Activated naive CD4-positive, alpha-beta T cell treated with anti-CD3 and anti-CD28 coated beads, Interleukin-2, amount 10 ng/mL, durations not matched to agents 7 days and 5 days (primary cell): ENCODE results near the gene WDR70.
"Not testable (repeated sequence)": the region's sequence is repeated elsewhere in the genome, so short reads cannot be mapped to it uniquely, and the experiment has no call there.

Experiments
- CTCF ChIA-PET: fragments of 350-600 bp; sonication (Branson Sonifier 250); formaldehyde crosslinking; loops from one replicate; lab custom pipeline; 2021; ENCODE audit warnings: antibody characterized with exemption; lab: Charles Lee
- DNase-seq: peaks from one replicate; pipeline ENCODE4 v3.0.0-alpha.2; 2020
- H3K27ac Mint-ChIP-seq: one replicate; pipeline ENCODE4 v1.8.0; 2021; ENCODE audit warnings: mild to moderate bottlenecking, moderate library complexity, mixed read lengths
- H3K27me3 Mint-ChIP-seq: one replicate; pipeline ENCODE4 v1.8.0; 2021; ENCODE audit warnings: mild to moderate bottlenecking, mixed read lengths
- H3K36me3 Mint-ChIP-seq: one replicate; pipeline ENCODE4 v1.8.0; 2021; ENCODE audit warnings: mixed read lengths
- H3K4me1 Mint-ChIP-seq: one replicate; pipeline ENCODE4 v1.8.0; 2021; ENCODE audit warnings: mixed read lengths
- H3K4me3 Mint-ChIP-seq: one replicate; pipeline ENCODE4 v1.8.0; 2021; ENCODE audit warnings: mild to moderate bottlenecking, moderate library complexity, mixed read lengths
- H3K9me3 Mint-ChIP-seq: one replicate; pipeline ENCODE4 v1.8.0; 2021; ENCODE audit warnings: mixed read lengths

WDR70 gene

DNA sequence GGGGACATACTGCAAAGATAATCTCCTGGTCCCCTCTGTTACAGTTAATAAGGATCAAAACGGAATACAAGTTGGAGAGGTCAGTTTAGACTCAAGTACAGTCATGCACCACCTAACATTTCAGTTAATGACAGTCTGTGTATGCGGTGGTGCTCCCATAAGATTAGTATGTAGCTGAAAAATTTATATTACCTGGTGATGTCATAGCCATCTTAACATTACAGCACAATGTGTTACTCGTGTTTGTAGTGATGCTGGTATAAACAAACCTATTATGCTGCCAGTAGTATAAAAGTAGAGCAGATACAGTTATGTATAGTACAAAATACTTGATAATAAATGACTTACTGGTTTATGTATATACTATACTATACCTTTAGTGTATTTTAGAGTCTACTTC is 252.8 kb downstream of the WDR70 start:
- CTCF ChIA-PET = no interaction called here
- Mint-ChIP-seq H3K4me1 (no peaks in the 10 kb centered on the region), H3K36me3 (peaks cover 18% of the 10 kb centered on the region), H3K4me3 (no peak overlapping the region), H3K9me3 (peaks cover 24% of the 10 kb centered on the region), H3K27ac (no peak overlapping the region), H3K27me3 (no peaks in the 10 kb centered on the region)
- DNase-seq = no peak

DNA sequence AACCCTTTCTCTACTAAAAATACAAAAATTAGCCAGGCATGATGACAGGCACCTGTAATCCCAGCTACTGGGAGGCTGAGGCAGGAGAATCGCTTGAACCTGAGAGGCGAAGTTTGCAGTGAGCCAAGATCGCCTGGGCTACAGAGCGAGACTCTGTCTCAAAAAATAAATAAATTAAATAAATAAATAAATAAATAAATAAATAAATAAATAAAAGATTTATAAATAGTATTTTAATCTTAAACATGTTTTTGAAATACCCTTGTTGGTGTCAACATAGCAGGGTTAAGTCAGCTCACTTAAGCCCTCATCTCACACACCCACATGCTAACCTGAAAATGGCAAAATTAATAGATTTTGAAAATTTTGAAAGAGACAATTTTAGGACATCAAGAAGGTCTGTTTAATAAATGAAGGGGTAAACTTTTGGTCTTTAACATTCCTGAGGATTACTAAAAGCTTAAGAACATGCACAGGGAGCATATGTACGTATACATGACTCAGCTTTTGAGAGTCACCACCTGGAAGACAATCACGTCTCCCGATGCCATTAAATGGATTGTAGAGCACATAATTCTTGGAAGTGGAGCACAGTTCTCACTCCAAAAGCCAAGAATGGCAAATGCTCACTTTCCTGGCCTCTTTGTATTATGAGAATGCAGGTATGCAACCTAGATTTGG is 258.2 kb downstream of the WDR70 start:
- H3K27ac Mint-ChIP-seq = no peak overlapping the region
- H3K27me3 Mint-ChIP-seq = no peaks in the 10 kb centered on the region
- CTCF ChIA-PET = no interaction called here

DNA sequence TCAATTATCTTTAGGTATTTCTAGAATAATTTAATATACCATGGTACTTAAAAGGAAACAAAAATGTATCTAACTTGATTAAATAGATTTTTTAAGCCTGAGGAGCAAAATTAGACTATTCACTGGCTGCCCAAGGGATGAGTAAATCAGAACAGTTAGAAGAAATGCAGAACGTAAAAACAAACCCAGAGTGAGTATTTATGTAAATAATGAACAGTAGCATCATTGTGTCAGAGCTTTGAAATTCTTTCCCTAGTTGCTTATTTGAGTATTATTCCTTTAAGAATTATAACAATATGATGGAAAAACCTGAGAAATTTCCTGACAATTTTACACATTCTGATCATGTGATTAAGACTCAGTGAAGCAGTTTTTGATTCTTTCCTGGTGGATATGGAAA is 259.8 kb downstream of the WDR70 start:
- Mint-ChIP-seq H3K4me1 (no peaks in the 10 kb centered on the region), H3K4me3 (no peak overlapping the region), H3K9me3 (no peaks in the 10 kb centered on the region), H3K27ac (no peak overlapping the region), H3K27me3 (no peaks in the 10 kb centered on the region), H3K36me3 (no peaks in the 10 kb centered on the region)
- CTCF ChIA-PET = no interaction called here
- DNase-seq = no peak

More for the DNA sequence above, 258.2 kb downstream of the WDR70 start:
- Mint-ChIP-seq H3K4me3 (no peak overlapping the region), H3K9me3 (no peaks in the 10 kb centered on the region), H3K36me3 (no peaks in the 10 kb centered on the region), H3K4me1 (no peaks in the 10 kb centered on the region)
- no peak for DNase-seq

DNA sequence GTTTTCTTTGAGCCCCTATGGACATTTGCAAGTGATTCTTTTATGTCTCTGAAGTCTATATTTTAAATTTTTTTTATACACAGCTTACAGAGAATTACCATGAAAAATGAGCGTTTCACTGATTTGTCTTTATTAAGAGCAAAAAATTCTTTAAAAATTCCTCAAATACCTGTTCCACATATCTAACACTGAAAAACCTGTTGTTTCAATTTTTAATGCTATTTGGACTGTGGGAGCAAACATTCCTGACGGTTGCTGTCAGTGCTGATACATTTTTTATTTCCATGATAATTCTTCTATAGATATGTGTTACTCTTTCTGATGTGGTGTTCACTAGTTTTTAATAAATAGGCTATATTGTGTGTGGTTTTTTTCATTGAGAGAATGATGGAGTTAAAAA is 261.0 kb downstream of the WDR70 start:
- Mint-ChIP-seq H3K36me3 (no peaks in the 10 kb centered on the region), H3K9me3 (peaks cover 7% of the 10 kb centered on the region), H3K4me3 (no peak overlapping the region), H3K4me1 (no peaks in the 10 kb centered on the region), H3K27ac (no peak overlapping the region), H3K27me3 (no peaks in the 10 kb centered on the region)
- no peak for DNase-seq
- CTCF ChIA-PET = no interaction called here

DNA sequence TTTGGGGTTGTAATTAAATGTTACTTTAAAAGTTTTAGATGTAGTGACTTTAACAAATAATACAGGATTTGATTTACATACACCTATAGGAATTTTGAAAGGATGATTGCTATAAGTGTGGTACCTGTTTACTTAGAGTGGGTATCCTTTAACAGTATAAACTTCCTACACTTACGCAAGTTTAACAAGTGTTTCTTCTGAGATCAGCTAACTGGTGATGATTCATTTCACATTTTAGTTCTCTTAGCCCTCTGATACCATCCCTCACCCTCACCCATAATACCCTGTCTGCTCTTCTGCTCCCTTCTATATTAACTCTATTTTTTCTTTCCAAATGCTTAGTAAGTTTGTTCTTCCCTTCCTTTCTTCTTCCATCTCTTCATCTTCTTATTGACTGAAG is 262.8 kb downstream of the WDR70 start:
- no peaks in the 10 kb centered on the region for H3K27me3 Mint-ChIP-seq
- H3K4me3 Mint-ChIP-seq = no peak overlapping the region
- H3K9me3 Mint-ChIP-seq = peaks cover 10% of the 10 kb centered on the region
- no peak for DNase-seq
- CTCF ChIA-PET = no interaction called here
- H3K4me1 Mint-ChIP-seq = no peaks in the 10 kb centered on the region
- H3K36me3 Mint-ChIP-seq = no peaks in the 10 kb centered on the region
- H3K27ac Mint-ChIP-seq = no peak overlapping the region

DNA sequence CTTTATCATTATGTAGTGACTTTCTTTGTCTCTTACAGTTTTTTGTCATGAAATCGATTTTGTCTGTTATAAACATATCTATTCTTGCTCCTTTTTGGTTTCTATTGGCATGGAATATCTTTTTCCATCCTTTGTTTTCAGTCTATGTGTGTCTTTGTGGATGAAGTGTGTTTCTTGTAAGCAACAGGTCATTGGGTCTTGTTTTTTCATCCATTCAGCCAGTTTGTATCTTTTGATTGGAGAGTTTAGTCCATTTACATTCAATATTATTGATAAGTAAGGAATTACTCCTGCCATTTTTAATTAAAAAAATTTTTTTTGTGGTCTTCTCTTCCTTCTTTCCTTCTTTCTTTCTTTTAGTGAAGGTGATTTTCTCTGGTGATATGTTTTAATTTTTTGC is 266.6 kb downstream of the WDR70 start:
- no peak overlapping the region for H3K4me3 Mint-ChIP-seq
- H3K36me3 Mint-ChIP-seq = peaks cover 4% of the 10 kb centered on the region
- H3K4me1 Mint-ChIP-seq = no peaks in the 10 kb centered on the region
- H3K27ac Mint-ChIP-seq = no peak overlapping the region
- CTCF ChIA-PET = no interaction called here
- no peaks in the 10 kb centered on the region for H3K27me3 Mint-ChIP-seq
- no peak for DNase-seq
- peaks cover 22% of the 10 kb centered on the region for H3K9me3 Mint-ChIP-seq

DNA sequence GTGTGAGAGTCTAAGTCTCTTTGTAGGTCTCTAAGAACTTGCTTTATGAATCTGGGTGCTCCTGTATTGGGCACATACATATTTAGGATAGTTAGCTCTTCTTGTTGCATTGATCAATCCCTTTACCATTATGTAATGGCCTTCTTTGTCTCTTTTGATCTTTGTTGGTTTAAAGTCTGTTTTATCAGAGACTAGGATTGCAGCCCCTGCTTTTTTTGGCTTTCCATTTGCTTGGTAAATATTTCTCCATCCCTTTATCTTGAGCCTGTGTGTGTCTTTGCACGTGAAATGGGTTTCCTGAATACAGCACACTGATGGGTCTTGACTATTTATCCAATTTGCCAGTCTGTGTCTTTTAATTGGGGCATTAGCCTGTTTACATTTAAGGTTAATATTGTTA is 275.4 kb downstream of the WDR70 start:
- H3K4me3 Mint-ChIP-seq, H3K27ac Mint-ChIP-seq, CTCF ChIA-PET, H3K4me1 Mint-ChIP-seq, DNase-seq, H3K27me3 Mint-ChIP-seq, H3K36me3 Mint-ChIP-seq: not testable (repeated sequence)
- peaks cover 34% of the 10 kb centered on the region for H3K9me3 Mint-ChIP-seq

DNA sequence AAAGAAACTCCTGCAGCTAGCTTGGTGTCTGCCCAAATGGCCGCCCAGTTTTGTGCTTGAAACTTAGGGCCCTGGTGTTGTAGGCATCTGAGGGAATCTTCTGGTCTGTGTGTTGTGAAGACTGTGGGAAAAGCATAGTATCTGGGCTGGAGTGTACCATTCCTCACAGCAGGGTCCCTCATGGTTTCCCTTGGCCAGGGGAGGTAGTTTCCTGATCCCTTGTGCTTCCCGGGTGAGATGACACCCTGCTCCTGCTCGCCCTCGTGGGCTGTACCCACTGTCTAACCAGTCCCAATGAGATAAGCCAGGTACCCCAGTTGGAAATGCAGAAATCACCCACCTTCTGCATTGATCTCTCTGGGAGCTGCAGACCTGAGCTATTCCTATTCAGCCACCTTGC is 277.9 kb downstream of the WDR70 start:
- Mint-ChIP-seq H3K4me1 (no peaks in the 10 kb centered on the region), H3K27me3 (no peaks in the 10 kb centered on the region), H3K36me3 (peaks cover 4% of the 10 kb centered on the region), H3K4me3 (no peak overlapping the region), H3K9me3 (peaks cover 27% of the 10 kb centered on the region), H3K27ac (no peak overlapping the region)
- no peak for DNase-seq
- CTCF ChIA-PET = no interaction called here

DNA sequence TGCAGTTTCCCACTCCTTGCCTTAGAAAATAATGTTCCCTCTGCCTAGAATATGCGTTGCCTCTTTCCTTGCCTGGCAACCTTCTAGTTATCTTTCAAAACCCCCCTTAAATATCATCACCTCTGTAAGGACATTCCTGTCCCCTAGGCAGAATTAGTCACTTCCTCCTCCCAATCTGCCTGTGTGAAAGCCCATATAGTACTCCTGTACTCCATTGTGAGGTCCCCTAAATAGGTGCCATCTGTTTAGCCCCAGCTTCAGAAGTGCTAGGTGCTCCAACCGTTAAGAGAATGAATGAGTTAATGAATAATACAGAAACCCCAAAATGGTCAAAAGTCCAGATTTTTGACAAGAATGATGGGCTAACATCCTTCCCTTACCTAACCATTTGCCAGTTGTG is 279.3 kb downstream of the WDR70 start:
- H3K36me3 Mint-ChIP-seq = peaks cover 3% of the 10 kb centered on the region
- DNase-seq = no peak
- no peak overlapping the region for H3K4me3 Mint-ChIP-seq
- CTCF ChIA-PET = no interaction called here
- no peaks in the 10 kb centered on the region for H3K27me3 Mint-ChIP-seq
- H3K27ac Mint-ChIP-seq = no peak overlapping the region
- H3K4me1 Mint-ChIP-seq = no peaks in the 10 kb centered on the region
- H3K9me3 Mint-ChIP-seq = peaks cover 19% of the 10 kb centered on the region

DNA sequence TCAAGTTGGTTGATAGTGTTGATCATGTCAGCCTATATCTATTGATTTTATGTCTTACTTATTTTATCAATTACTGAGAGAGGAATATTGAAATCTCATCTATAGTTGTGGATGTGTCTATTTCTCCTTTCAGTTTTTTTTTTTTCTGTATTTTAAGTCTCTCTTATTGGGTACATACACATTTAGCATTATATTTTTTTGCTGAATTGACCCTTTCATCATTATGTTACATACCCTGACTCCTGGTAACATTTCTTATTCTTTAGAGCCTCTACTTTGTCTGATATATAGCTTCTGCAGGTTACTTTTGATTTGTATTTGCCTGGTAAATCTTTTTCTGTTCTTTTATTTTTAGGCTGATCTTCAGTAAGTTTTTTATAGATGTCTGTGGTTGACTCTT is 281.2 kb downstream of the WDR70 start:
- no peaks in the 10 kb centered on the region for H3K4me1 Mint-ChIP-seq
- peaks cover 2% of the 10 kb centered on the region for H3K36me3 Mint-ChIP-seq
- no peak overlapping the region for H3K4me3 Mint-ChIP-seq
- no peaks in the 10 kb centered on the region for H3K27me3 Mint-ChIP-seq
- H3K27ac Mint-ChIP-seq = no peak overlapping the region
- no peak for DNase-seq
- CTCF ChIA-PET = no interaction called here
- peaks cover 5% of the 10 kb centered on the region for H3K9me3 Mint-ChIP-seq

DNA sequence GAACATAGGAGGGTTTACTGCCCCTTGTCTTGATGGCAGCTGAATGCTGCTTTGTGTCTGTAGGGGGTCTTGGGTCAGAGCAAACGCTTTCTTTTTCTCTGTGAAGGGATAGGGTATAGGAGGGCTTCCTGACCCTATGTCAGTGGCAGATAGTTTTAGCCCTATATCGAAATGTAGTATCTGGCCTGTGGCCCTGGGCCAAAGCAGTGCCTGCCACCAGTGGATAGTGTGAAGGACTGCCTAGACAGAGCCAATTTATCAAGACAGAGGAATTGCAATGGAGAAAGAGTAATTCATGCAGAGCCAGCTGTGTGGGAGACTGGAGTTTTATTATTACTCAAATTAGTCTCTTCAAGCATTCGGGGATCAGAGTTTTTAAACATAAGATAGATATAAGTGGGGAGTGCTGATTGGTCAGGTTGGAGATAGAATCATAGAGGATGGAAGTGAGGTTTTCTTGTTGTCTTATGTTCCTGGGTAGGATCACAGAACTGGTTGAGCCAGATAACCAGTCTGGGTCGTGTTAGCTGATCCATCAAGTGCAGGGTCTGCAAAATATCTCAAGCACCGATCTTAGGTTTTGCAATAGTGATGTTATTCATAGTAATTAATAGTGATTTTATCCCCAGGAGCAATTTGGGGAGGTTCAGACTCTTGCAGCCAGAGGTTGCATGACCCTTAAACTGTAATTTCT is 282.3 kb downstream of the WDR70 start:
- Mint-ChIP-seq H3K36me3 (no peaks in the 10 kb centered on the region), H3K27ac (no peak overlapping the region), H3K4me3 (no peak overlapping the region), H3K27me3 (no peaks in the 10 kb centered on the region), H3K4me1 (no peaks in the 10 kb centered on the region), H3K9me3 (no peaks in the 10 kb centered on the region)
- CTCF ChIA-PET = no interaction called here
- no peak for DNase-seq

DNA sequence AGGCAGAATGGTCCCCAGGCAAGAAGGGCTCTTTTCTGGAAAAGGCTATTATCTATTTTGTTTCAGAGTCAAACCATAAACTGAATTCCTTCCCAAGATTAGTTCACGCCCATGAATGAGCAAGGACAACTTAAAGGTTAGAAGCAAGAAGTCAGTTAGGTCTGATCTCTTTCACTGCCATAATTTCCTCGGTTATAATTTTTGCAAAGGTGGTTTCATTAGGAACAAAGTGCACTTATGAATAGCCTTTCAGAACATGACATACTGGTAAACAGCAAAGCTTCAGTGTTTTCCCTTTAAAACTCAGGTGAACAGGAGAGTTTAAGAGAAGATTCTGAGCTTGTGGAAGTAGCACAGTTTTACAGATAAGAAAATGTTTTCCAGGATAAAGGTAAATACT is 282.8 kb downstream of the WDR70 start:
- no peak for DNase-seq
- no peaks in the 10 kb centered on the region for H3K4me1 Mint-ChIP-seq
- CTCF ChIA-PET = no interaction called here
- H3K27me3 Mint-ChIP-seq = no peaks in the 10 kb centered on the region
- no peak overlapping the region for H3K27ac Mint-ChIP-seq
- H3K4me3 Mint-ChIP-seq = no peak overlapping the region
- H3K9me3 Mint-ChIP-seq = no peaks in the 10 kb centered on the region
- no peaks in the 10 kb centered on the region for H3K36me3 Mint-ChIP-seq

DNA sequence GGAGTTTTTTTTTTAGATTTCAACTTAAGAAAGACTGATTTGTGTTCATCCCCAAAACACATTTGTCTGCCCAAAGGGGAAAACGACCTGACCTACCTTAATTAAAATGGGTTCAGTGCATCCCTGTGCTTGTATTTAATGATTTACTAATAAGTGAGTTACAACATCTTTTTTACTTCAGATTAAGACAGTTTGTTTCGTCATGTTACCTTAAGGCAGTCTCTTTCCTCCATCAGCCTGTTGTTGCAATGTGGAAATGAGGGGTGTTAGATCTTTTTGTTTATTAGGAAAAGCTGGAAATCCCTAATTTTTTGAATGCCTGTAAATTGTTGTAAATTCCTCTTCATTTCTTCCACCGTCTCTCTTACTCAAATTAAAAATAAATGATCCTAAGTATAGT is 283.2 kb downstream of the WDR70 start:
- no peak overlapping the region for H3K4me3 Mint-ChIP-seq
- no peaks in the 10 kb centered on the region for H3K36me3 Mint-ChIP-seq
- CTCF ChIA-PET = no interaction called here
- no peaks in the 10 kb centered on the region for H3K27me3 Mint-ChIP-seq
- no peak overlapping the region for H3K27ac Mint-ChIP-seq
- no peaks in the 10 kb centered on the region for H3K9me3 Mint-ChIP-seq
- DNase-seq = no peak
- H3K4me1 Mint-ChIP-seq = no peaks in the 10 kb centered on the region

DNA sequence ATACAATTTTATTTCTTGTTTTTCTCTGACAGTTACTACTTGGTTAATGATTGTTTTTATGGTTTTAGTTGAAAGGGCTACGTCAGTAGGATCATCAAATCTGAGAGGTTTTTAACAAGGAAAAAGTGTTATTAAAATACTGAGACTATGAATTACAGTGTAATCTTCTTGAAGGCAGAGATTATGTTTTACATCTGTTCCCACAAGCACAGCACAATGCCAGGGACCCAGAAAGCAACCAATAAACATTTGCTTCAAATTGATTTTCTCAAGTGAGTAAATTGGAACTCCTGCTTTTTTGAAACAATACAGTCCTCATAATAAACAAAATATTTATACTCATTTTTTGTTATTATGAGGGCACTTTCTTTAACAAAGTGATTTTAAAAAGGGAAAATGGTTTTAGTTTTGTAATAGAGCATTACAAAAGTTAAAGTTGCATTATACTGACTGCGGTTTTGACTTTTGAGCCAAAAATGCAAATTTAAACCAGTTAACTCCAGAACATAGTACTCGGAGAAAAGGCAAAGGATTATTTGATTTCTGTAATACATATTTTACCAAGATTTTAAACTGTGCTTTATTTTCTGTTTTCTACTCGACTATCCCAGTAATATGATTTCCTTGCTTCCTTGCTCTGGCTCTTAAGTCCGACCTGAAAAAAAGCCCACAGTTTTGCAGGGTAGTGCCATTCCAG is 283.8 kb downstream of the WDR70 start:
- no peak for DNase-seq
- no peaks in the 10 kb centered on the region for H3K9me3 Mint-ChIP-seq
- no peaks in the 10 kb centered on the region for H3K36me3 Mint-ChIP-seq
- H3K4me1 Mint-ChIP-seq = no peaks in the 10 kb centered on the region
- no peak overlapping the region for H3K4me3 Mint-ChIP-seq
- CTCF ChIA-PET = no interaction called here
- no peak overlapping the region for H3K27ac Mint-ChIP-seq
- H3K27me3 Mint-ChIP-seq = no peaks in the 10 kb centered on the region

DNA sequence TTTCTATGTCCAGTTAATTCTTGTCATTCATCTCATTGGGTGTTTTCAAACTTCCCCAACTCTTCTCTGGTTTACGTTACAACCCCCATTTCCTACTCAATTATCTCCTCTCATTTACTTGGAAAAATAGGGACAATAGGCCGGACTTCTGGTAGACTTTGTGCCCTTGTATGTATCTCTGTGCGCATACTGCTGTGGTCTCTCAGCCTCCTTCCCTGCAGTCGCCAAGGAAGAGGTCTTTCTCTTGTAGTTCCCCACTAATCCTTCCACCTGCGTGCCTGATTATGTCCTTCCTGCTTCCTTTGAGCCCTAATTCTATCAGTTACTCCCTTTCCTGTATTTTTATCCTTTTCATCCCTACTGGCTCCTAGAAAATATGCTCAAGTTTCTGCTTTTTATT is 284.4 kb downstream of the WDR70 start:
- DNase-seq = no peak
- H3K4me3 Mint-ChIP-seq = no peak overlapping the region
- H3K9me3 Mint-ChIP-seq = no peaks in the 10 kb centered on the region
- CTCF ChIA-PET = no interaction called here
- H3K4me1 Mint-ChIP-seq = no peaks in the 10 kb centered on the region
- H3K27me3 Mint-ChIP-seq = no peaks in the 10 kb centered on the region
- no peaks in the 10 kb centered on the region for H3K36me3 Mint-ChIP-seq
- no peak overlapping the region for H3K27ac Mint-ChIP-seq
